Stimulated activated CD4-positive, alpha-beta T cell treated with anti-CD3 and anti-CD28 coated beads, Interleukin-1b, Interleukin-23, amount 100 ng/mL, for 1 hour (primary cell): ENCODE results near the gene NAT14.
"Not testable (repeated sequence)": the region's sequence is repeated elsewhere in the genome, so short reads cannot be mapped to it uniquely, and the experiment has no call there.

Experiments
- DNase-seq, 2 donors: peaks; one replicate each; pipeline ENCODE4 v3.0.0-alpha.2; 2020; ENCODE audit warnings: low read depth in 2 of 2

NAT14 gene

DNA sequence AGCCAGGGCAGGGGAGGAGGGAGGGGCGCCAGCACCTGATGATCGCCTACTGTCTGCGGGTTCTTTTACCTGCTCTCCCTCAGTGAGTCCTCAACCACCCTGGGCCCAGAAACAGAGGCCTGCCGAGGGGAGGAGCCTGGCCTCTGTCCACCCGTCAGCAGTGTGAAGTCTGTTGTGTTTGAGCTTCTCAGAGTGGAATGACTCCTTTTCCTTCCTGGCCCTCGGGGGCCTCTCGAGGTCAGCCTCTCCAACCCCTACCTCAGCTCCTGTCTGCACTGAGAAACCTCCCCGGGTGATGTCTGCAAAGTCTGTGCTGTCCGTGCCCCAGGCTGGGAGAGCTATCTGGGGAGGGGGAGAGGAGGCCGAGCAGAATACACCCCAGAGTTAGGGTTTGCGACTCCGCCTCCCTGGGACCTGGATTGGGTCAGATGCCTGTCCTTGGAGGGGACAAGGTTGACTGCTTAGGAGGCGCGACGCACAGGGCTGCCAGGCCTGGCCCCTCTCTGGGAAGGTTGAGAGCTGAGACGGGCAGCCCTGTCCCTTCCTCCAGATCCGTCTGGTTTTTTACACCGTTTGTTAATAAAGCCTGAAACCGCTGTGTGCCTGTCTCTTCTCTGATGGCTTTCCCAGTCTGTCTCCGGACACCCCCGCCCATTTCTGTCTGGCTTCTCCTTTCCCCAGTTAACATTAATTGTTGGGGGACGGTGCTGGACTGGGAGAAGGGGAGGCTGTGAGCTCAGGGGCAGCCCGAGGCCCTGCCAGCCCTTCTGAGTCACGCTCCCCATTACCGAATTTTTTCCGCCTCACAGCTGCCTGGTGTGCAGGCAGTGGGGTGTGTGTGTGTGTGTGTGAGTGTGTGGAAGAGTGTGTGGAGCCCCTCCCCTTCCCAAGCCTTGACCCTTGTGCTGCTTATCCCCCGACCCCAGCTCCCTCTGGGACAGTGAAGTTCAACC is 2.3 kb downstream of the NAT14 start:
- DNase-seq = no peak

- no peak for DNase-seq
Observed at GRCh38 chr19:55487924-55488687, 3.1 kb downstream of the NAT14 start, which contains the start of gene SSC5D. TSS of gene SSC5D (plus strand) at chr19:55488436. CDS start at chr19:55488590, 154 bp downstream.

- DNase-seq = no peak
Observed at GRCh38 chr19:55488986-55489710, 4.2 kb downstream of the NAT14 start.

DNA sequence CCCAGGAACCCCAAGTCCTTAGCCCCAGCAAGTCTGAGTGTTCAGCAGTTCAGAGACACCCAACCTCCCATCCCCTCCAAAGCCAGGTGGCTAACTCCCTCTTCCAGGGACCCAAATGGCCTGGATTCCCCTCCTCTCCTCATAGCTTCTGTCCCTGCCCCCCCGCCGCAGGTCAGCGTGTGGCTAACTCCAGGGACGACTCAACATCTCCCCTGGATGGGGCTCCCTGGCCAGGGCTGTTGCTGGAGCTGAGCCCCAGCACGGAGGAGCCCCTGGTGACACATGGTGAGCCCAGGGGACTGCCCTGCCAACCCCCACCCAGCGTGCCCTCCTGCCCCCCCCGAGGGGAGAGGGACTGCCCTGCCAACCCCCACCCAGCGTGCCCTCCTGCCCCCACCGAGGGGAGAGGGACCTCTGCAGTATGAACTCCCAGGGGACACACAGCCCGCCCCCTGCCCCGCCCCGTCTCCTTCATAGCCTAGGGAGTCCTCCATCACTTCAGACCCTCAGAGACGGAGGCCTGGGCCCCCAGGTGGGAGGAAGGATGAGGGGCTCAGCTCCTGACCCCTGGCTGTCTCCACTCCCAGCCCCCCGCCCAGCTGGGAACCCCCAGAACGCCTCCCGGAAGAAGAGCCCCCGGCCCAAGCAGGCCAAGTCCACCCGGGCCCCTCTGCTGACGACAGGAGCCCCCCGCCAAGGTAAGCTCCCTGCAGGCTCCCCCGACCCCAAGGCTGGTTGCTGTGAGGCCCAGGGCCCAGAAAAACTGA is 4.9 kb downstream of the NAT14 start:
- DNase-seq = no peak

- no peak for DNase-seq
Observed at GRCh38 chr19:55490478-55491432, 5.8 kb downstream of the NAT14 start.

DNA sequence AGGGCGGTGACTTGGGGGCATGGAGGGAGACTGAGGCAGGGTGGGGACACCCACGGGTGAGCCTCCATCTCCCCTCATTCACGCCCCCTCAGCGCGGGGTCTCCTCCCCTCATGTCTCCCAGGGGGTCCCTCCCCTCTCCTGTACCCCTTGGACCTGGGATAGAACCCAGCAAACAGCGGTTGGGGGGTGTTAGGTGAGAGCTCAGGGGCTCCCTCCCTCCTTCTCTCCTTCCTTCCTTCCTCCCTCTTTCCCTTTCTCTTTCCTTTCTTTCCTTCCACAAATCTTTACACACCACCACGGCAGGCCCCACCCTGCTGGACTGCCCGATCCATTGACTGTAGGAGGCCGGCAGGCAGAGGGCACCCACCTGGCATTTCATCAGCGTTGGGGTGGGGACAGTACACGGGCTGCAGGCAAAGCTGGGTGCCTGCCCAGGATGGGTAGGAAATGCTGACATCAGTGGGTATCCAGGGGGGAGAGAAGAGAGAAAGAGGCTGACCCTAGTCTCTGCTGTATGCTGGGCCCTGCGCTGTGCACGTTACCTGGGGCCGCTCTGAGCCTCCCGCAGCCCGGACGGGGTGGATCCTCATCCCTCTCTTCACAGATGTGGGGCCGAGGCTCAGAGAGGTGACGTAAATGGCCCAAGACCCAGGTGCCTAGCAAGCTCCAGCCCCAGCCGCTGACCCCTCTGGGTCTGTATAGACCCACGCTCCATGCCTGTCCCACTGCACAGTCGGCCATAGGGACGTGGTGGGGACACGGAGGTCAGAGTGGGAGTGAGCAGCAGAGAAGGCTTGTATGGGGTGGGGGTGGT is 6.8 kb downstream of the NAT14 start:
- DNase-seq = no peak

GRCh38 chr19:55492362-55492944 is 7.5 kb downstream of the NAT14 start:
- no peak for DNase-seq

GRCh38 chr19:55493052-55493644 is 8.2 kb downstream of the NAT14 start:
- no peak for DNase-seq

GRCh38 chr19:55493645-55494171 is 8.7 kb downstream of the NAT14 start:
- no peak for DNase-seq

DNA sequence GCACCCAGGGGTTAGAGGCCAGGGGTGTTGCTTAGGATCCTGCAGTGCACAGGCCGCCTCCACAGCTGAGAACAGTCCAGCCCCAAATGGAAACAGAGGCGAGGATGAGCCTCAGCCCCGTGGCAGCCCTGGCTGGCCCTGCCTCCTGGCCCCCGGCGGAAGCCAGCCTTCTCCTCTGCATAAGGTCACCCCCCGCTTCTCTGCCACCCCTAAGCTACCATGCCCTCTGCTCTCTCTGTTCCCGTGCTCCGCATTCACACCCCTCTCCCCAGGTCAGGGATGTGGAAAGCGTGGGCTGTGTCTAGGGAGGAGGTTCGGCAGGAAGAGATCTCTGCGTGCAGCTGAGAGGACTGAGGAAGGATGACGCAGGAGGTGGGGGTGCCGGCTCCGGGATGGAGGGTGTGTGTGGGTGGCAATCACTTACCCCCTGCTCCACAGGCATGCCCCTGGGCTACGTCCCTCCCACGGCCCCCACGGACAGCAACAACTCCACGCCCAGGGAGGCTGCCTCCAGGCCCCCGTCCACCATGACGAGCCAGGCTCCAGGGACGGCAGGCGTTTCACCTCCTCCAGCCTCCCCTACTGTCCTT is 9.3 kb downstream of the NAT14 start:
- no peak for DNase-seq

DNA sequence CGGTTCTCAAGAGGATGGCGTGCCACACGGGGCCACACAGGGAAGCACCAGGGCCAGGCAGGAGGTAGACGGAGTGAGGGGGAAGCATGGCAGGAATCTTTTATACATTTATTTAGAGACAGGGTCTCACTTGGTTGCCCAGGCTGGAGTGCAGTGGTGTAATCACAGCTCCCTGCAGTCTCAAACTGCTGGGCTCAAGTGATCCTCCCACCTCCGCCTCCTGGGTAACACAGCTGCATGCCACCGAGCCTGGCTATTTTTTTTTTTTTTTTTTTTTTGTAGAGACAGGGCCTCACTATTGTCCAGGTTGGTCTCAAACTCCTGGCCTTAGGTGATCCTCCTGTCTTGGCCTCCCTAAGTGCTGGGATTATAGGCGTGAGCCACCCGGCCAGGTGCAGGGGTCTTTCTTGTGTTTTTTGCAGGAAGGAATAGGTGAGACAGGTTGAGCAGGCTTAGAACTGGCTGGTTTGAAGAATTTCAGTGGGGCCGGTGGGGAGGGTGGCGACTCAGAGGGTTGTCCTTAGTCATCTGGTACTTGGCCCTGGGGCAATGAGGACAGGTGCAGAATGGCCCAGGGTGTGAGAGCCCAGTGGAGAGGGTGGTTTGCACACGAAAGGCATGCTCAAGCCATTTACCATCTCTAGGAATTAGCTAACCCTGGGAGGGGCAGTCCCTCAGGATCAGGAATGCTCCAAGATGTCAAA is 10.8 kb downstream of the NAT14 start:
- DNase-seq = no peak

GRCh38 chr19:55496820-55497219 is 11.8 kb downstream of the NAT14 start:
- DNase-seq = not testable (repeated sequence)

- DNase-seq = no peak
Observed at GRCh38 chr19:55497763-55498162, 12.8 kb downstream of the NAT14 start.

DNA sequence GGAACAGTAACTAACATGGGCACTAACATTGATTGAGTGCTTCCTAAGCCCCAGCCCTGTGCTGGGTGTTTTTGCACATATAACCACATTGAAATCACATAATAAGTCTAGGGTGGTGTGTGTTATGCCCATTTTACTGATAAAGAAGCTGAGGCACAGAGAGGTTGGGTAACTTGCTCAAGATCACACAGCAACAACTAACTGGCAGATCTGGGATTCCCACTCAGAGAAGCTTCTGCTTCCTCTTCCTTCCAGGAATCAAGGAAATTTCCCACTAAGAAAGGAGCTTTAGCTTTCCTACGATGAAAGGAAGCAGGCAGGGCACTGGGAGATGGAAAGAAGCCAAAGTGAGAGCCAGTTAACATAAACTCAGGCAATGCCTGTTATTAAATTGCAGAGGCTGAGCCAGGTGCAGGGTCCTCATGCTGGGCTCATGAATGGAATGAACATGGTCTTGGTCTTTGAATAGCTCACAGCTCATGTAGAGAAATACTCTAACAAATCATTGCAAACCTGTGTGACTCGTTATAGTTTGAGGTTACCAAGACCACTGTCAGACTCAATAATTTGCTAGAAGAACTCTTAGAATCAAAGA is 13.4 kb downstream of the NAT14 start:
- DNase-seq = no peak

- no peak for DNase-seq
Observed at GRCh38 chr19:55500368-55500952, 15.5 kb downstream of the NAT14 start.

DNA sequence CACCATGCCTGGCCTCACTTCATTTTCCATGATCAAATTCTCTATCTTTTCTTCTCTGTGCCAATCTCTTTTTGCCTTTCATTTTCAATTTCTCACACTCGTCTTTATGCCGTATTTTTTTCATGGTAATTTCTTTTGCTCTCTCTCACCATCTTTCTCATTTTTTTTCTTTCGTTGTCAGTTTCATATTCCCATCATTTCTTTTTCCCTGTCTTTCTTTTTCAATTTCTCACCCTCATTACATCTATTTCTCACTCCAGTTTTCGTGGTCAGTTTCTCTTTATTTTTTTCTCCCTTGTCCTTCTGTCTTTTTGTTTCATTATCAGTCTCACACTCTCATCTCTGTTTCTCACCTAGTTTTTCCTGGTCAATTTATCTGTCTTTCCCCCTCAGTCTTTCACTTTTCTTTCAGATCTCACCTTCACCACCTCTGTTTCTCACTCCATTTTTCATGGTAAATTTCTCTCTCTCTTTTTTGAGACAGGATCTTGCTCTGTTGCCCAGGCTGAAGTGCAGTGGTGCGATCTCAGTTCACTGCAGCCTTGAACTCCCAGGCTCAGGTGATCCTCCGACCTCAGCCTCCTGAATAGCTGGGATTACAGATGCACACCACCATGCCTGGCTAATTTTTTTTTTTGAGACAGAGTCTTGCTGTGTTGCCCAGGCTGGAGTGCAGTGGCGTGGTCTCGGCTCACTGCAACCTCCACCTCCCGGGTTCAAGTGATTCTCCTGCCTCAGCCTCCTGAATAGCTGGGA is 17.4 kb downstream of the NAT14 start:
- no peak for DNase-seq
